Naive thymus-derived CD8-positive, alpha-beta T cell (primary cell): ENCODE results near the gene SP4. TPM values are rescaled to one million over a fixed set of nuclear protein-coding genes. Genes with fewer than 3 reads are reported as not detected.
A peak's percentile ranks its signal among the peaks of the same experiment; 100 is the strongest.

Experiments
- ATAC-seq, 2 donors: fragments of 150-1000 bp; cut with Tn5 transposase in 1 of 2; sonication (Bioruptor Pico), chemical (Tn5 transposase) in 1 of 2; 1 replicate in 1 of 2; 2 replicates in 1 of 2; pipeline ENCODE4 v1.10.0; 2021; ENCODE audit warnings: mild to moderate bottlenecking in 2 of 2, moderate library complexity in 2 of 2
- POLR2A ChIA-PET: fragments of 350-600 bp; sonication (Branson Sonifier 250); formaldehyde crosslinking; loops from one replicate; lab custom pipeline; 2021; ENCODE audit warnings: antibody characterized with exemption; lab: Charles Lee
- DNase-seq, 10 donors: peaks; one replicate each; pipeline versions ENCODE4 v3.0.0 to v3.0.0-alpha.2; 2020 to 2022
- H3K27ac Mint-ChIP-seq, 10 donors: one replicate each; pipeline ENCODE4 v1.8.0; 2020 to 2022; ENCODE audit warnings: mild to moderate bottlenecking in 10 of 10, mixed read lengths in 10 of 10, moderate library complexity in 4 of 10, inconsistent platforms in 1 of 10
- H3K27me3 Mint-ChIP-seq, 5 donors: one replicate each; pipeline ENCODE4 v1.8.0; 2021 to 2022; ENCODE audit warnings: mixed read lengths in 5 of 5
- H3K36me3 Mint-ChIP-seq, 3 donors: one replicate each; pipeline ENCODE4 v1.8.0; 2020 to 2022; ENCODE audit warnings: mixed read lengths in 3 of 3, mild to moderate bottlenecking in 2 of 3, inconsistent platforms in 1 of 3
- H3K4me1 Mint-ChIP-seq, 4 donors: one replicate each; pipeline ENCODE4 v1.8.0; 2021 to 2022; ENCODE audit warnings: mixed read lengths in 4 of 4
- H3K4me3 Mint-ChIP-seq, 10 donors: one replicate each; pipeline ENCODE4 v1.8.0; 2020 to 2022; ENCODE audit warnings: mild to moderate bottlenecking in 10 of 10, mixed read lengths in 10 of 10, moderate library complexity in 6 of 10, inconsistent platforms in 1 of 10
- H3K9me3 Mint-ChIP-seq, 9 donors: one replicate each; pipeline ENCODE4 v1.8.0; 2020 to 2022; ENCODE audit warnings: mixed read lengths in 9 of 9, mild to moderate bottlenecking in 3 of 9, inconsistent platforms in 1 of 9, moderate library complexity in 1 of 9
- polyA plus RNA-seq, 3 donors: library from polyadenylated mRNA; unstranded; fragments of 300-500 nt; fragmentation: Illumina TruSeq; gene quantifications; one replicate each; pipeline ENCODE4 v1.2.3, GENCODE V29; 2021
- total RNA-seq, 8 experiments: library from RNA in 2 of 8; stranded (reverse) in 2 of 8; gene quantifications; one replicate each; pipeline ENCODE4 v1.2.3 and lab custom pipeline; 2021 to 2026

The SP4 gene
- total RNA-seq (10 to 100 TPM; 48.5 to 55.8 TPM), polyA plus RNA-seq (10 to 100 TPM; 10.6 to 14.7 (median 12.7) TPM), total RNA-seq (lab: John Stamatoyannopoulos, UW) (48.6 to 97.8 (median 88.8) reads per million in 6 experiments)

- peaks cover 27 to 57% (median 50%) of the 10 kb centered on the region in 4 donors for H3K4me1 Mint-ChIP-seq
- H3K9me3 Mint-ChIP-seq: no peaks in the 10 kb centered on the region
- POLR2A ChIA-PET: interaction anchor here (0.9 to 2.1 kb wide), 13 partner anchors 10 to 1395 kb away, joined by 3 to 14 read pairs (median 4); partner anchors contain the start of gene TOMM7
- ATAC-seq (peak; percentile 74 to 75), DNase-seq (peak in 9 of 10 donors; percentile 94 to 98 (median 97))
- peak within 1 kb of the TSS; percentile 97 to 100 (median 99) for H3K4me3 Mint-ChIP-seq
- peak within 1 kb of the TSS; percentile 94 to 100 (median 99) for H3K27ac Mint-ChIP-seq
- peaks cover 0 to 32% (median 12%) of the 10 kb centered on the region in 3 donors for H3K36me3 Mint-ChIP-seq
- no peaks in the 10 kb centered on the region for H3K27me3 Mint-ChIP-seq
These were observed at the start of gene SP4 for GRCh38 chr7:21427871-21428658. SP4 (plus strand) TSS chr7:21428083; CDS start chr7:21428252, 169 bp downstream.

DNA sequence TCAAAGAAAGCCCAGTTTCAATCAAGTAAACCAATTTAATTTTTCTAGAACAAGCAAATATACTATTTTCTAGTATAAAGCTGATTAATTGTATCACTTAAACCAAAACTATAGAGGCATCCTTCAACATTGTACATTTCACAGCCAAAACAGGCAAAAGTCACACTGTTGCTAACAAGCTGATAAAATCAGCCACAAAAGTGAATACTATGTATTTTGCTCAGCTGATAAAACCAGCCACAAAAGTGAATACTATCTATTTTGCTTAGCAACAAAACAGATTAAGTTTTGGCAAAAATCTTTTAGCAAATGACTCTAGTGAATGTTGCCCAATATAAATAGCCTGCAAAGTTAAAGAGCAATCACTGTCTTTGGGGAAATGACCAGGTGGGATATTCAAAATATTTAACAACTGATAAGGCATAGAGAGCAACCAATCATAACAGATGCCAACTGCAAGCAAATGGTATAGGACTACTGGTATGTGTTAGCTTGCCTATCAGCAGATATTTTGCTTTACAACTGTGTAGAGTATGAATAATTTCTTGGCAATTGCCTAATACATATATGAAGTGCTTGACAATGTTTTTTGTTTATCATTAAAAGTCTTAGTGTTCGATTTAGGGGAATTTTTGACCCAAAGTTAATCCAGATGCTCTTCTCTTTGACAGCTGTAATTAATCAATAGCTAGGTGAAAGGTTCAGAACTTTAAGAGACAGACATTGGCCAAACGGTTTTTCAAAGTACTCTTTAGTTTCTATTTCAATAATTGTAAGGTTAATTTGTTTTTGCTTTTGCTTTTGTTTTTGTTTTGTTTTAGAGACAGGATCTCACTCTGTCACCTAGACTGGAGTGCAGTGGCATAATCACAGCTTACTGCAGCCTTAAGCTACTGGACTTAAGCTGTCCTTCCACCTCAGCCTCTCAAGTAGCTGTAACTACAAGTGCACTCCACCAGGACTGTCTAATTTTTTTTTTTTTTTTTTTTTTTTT lies 44.4 kb upstream of the SP4 start:
- H3K27ac Mint-ChIP-seq: peak overlapping the region in 3 of 10 donors; percentile 29 to 88 (median 51)
- DNase-seq: peak in 1 of 10 donors; percentile 9
- POLR2A ChIA-PET: no interaction called here
- no peaks in the 10 kb centered on the region for H3K27me3 Mint-ChIP-seq
- no peak for ATAC-seq
- H3K4me3 Mint-ChIP-seq: peak overlapping the region in 2 of 10 donors; percentile 6 to 55
- H3K36me3 Mint-ChIP-seq: no peaks in the 10 kb centered on the region
- H3K4me1 Mint-ChIP-seq: peaks cover 0 to 15% (median 2%) of the 10 kb centered on the region in 4 donors
- H3K9me3 Mint-ChIP-seq: peaks cover 0 to under 1% (median 0%) of the 10 kb centered on the region in 9 donors

DNA sequence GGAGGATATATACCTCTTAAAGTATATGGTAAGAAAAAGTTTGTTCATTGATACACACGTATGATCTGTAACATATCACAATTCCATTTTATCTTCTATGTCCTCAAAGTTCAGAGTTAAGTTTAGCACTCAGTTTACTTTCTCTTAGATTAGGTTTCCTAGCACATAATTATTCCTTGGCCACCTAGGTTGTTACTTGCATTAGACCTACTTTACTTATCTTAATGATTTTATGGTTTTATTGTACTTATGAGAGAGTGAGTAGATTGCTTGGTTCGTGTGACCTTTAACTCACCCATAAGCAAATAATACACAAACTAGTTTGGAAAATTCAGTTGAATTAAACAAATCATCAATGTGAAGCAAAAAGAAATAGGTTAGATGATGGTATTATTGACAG lies 33.9 kb upstream of the SP4 start:
- no peak for DNase-seq
- no peak overlapping the region for H3K4me3 Mint-ChIP-seq
- H3K27me3 Mint-ChIP-seq: no peaks in the 10 kb centered on the region
- H3K4me1 Mint-ChIP-seq: no peaks in the 10 kb centered on the region
- POLR2A ChIA-PET: no interaction called here
- no peak for ATAC-seq
- no peaks in the 10 kb centered on the region for H3K36me3 Mint-ChIP-seq
- no peaks in the 10 kb centered on the region for H3K9me3 Mint-ChIP-seq
- H3K27ac Mint-ChIP-seq: no peak overlapping the region

- Mint-ChIP-seq H3K9me3 (peaks cover 3 to 19% (median 9%) of the 10 kb centered on the region in 9 donors), H3K4me3 (no peak overlapping the region), H3K27ac (no peak overlapping the region), H3K27me3 (no peaks in the 10 kb centered on the region), H3K36me3 (peaks cover 0 to 15% (median 9%) of the 10 kb centered on the region in 3 donors), H3K4me1 (no peaks in the 10 kb centered on the region)
- DNase-seq (no peak), ATAC-seq (no peak)
- POLR2A ChIA-PET: no interaction called here
These were observed 25.9 kb upstream of the SP4 start for GRCh38 chr7:21401944-21402343.

DNA sequence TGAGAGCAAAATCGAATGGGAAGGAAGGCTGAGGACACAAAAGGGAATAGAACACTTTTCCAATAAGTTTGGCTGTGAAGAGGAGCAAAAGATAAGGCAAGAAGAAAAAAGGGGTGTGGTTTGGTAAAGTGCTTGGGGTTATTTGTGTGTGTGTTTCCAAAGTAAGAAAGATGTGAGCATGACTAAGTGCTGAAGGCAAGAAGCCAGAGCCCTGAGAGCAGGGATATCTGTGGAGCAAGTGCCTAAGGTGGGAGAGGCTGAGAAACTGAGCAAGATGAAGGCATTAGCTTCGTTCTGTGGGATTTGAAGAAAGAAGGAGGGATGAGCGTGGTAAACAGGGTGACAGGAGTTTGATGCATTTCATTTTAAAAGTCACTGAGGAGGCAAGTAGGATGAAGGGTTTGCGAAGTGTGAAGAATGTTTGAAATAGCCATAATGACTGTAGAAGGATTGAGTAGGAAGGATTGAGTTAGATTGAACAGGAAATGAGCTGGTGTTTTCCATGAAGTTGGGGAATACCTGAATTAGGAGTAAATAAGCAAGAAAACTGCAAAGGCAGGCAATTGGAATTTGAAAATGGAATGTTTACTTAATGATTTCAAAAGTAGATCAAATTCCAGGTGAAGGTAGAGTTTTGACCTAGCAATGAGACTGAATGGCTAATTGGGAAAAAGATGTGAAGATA lies 19.9 kb upstream of the SP4 start:
- Mint-ChIP-seq H3K4me3 (no peak overlapping the region), H3K27ac (no peak overlapping the region), H3K36me3 (peaks cover 0 to 3% (median 0%) of the 10 kb centered on the region in 3 donors), H3K27me3 (no peaks in the 10 kb centered on the region), H3K9me3 (peaks cover 0 to 6% (median 1%) of the 10 kb centered on the region in 9 donors), H3K4me1 (peaks cover 3 to 15% (median 11%) of the 10 kb centered on the region in 4 donors)
- POLR2A ChIA-PET: no interaction called here
- ATAC-seq (no peak), DNase-seq (no peak)

- Mint-ChIP-seq H3K36me3 (peaks cover 0 to 3% (median 0%) of the 10 kb centered on the region in 3 donors), H3K4me1 (peaks cover 3 to 20% (median 15%) of the 10 kb centered on the region in 4 donors), H3K9me3 (peaks cover 0 to 6% (median 1%) of the 10 kb centered on the region in 9 donors), H3K4me3 (no peak overlapping the region), H3K27me3 (no peaks in the 10 kb centered on the region), H3K27ac (no peak overlapping the region)
- ATAC-seq (no peak), DNase-seq (no peak)
- POLR2A ChIA-PET: no interaction called here
These were observed 19.4 kb upstream of the SP4 start for GRCh38 chr7:21408481-21408820.

DNA sequence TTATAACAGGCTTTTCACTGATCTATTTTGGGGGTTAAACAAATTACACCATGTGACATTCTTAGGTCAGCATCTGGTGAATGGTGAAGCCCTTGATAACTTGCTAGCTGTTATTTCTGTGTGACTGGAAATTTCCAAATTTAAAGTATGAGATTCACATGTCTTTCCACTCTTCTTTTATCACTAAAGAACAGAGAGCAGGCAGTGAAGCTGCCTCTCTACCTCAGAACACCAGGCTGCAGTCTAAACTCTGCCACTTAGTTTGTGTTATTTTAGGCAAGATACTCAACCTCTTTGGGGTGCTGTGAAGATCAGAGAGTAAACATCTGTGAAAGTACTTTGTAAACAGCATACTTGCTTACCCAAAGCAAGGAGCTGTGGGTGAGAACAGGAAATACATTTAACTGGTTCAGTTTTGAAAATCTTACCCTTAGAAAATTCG lies 15.5 kb upstream of the SP4 start:
- Mint-ChIP-seq H3K9me3 (peaks cover 0 to 1% (median 0%) of the 10 kb centered on the region in 9 donors), H3K4me1 (peaks cover 3 to 22% (median 16%) of the 10 kb centered on the region in 4 donors), H3K36me3 (no peaks in the 10 kb centered on the region), H3K27ac (peak overlapping the region in 4 of 10 donors; percentile 8 to 86 (median 33)), H3K27me3 (no peaks in the 10 kb centered on the region), H3K4me3 (peak overlapping the region in 2 of 10 donors; percentile 5 to 50)
- DNase-seq: no peak
- peak in 1 of 2 donors; percentile 46 for ATAC-seq
- POLR2A ChIA-PET: no interaction called here

DNA sequence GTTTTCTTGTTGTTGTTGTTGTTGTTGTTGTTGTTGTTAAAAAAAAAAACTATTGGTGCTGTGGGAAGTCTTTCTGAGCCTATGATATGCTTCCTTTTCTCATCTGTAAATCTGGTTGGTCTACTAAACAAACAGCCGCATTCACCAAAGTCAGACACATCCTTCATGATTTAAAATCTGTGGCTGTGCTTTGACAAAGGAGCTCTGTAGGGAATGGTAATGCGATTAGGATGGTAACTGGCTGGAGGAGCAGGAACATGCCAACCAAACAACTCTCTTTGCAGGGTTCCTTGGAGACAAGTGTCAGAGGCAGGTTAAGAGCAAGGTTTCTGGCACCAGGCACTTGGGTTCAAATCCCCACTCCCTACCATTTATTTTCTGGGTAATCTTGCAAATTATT lies 14.9 kb upstream of the SP4 start:
- Mint-ChIP-seq H3K36me3 (no peaks in the 10 kb centered on the region), H3K4me3 (peak overlapping the region in 1 of 10 donors; percentile 50), H3K27ac (peak overlapping the region in 4 of 10 donors; percentile 14 to 86 (median 49)), H3K4me1 (peaks cover 1 to 22% (median 15%) of the 10 kb centered on the region in 4 donors), H3K27me3 (peaks cover 0 to 3% (median 0%) of the 10 kb centered on the region in 5 donors), H3K9me3 (peaks cover 0 to 1% (median 0%) of the 10 kb centered on the region in 9 donors)
- DNase-seq (no peak), ATAC-seq (no peak)
- POLR2A ChIA-PET: no interaction called here

DNA sequence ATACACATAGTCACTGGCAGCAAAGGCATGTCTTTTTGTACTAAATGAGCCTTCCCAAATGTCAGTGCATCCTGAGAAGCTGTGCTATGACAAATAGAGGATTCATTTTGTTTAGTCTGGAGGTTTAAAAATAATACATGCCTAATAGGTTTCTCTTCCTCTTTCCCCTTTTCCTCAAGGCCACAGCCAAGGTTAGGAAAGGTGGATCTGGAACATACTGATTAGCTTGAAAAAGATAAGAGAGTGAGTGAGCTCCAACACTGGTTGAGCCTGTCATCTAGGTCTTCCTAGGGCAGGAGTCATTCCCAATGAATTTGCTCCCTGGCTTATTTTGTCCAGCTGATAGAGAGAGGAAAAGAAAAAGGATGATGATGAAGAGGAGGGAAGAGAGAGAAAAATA lies 14.4 kb upstream of the SP4 start:
- POLR2A ChIA-PET: no interaction called here
- Mint-ChIP-seq H3K27ac (peak overlapping the region in 2 of 10 donors; percentile 77 to 86), H3K9me3 (peaks cover 0 to 1% (median 0%) of the 10 kb centered on the region in 9 donors), H3K4me3 (no peak overlapping the region), H3K4me1 (peaks cover 1 to 18% (median 15%) of the 10 kb centered on the region in 4 donors), H3K27me3 (peaks cover 0 to 3% (median 0%) of the 10 kb centered on the region in 5 donors), H3K36me3 (no peaks in the 10 kb centered on the region)
- DNase-seq: no peak
- no peak for ATAC-seq

DNA sequence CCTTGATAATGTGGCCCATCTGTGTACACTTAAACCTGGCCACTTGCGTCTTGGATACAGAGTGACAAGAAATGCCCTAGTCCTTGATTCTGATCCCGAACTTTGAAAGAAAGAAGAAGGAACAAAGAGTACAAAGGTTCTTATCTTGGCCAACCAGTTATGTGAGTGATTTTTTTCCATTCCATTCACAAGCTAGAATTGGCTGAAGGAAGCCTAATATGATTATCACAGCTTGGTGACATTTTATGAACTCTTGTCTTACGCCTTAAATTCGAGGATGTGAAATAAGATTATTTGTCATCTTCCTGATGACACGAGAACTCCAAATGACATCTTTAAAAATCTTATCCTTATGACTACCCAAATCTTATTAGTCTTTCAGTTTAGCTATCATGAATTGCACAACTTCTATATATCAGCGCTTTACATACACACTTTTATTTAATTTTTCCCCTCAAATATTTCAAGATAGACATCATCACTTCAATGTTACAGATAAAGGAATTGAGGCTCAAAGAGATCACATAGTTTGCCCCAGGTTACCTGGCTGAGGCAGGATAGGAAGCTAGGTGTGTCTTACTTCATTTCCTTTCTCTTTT lies 13.0 kb upstream of the SP4 start:
- DNase-seq (no peak), ATAC-seq (no peak)
- Mint-ChIP-seq H3K9me3 (peaks cover 0 to under 1% (median 0%) of the 10 kb centered on the region in 9 donors), H3K27ac (no peak overlapping the region), H3K4me3 (no peak overlapping the region), H3K27me3 (peaks cover 0 to 3% (median 0%) of the 10 kb centered on the region in 5 donors), H3K36me3 (no peaks in the 10 kb centered on the region), H3K4me1 (peaks cover 1 to 18% (median 15%) of the 10 kb centered on the region in 4 donors)
- POLR2A ChIA-PET: no interaction called here

DNA sequence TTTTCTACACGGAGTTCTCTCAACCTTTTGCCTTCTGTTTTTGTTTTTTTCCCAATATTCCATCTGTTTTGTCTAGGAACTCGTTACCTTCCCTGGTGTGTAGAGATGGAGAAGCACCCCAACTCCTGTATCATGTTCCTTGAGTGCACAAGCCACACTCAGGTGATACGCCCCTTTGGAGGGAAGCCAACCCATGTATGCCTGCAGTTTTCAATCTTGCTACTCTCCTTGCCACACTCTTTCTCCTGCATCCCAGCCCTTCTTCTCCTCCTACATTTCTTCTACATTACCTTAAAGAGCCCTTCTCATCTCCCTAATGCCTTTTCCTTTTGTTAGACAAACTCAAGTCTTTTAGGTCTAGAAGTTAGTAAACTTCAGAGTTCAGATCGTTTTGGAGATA lies 10.2 kb upstream of the SP4 start:
- POLR2A ChIA-PET: interaction anchor here (1.5 kb wide), 1 partner anchor 10 kb away, joined by 3 read pairs; the partner anchor contains the start of gene SP4
- DNase-seq: no peak
- Mint-ChIP-seq H3K4me1 (peaks cover 0 to 10% (median 8%) of the 10 kb centered on the region in 4 donors), H3K36me3 (no peaks in the 10 kb centered on the region), H3K4me3 (no peak overlapping the region), H3K27ac (no peak overlapping the region), H3K27me3 (peaks cover 0 to 3% (median 0%) of the 10 kb centered on the region in 5 donors), H3K9me3 (no peaks in the 10 kb centered on the region)
- no peak for ATAC-seq
